BLaER1 treated with 17β-estradiol and CSF1 and Interleukin-3, amounts not matched to agents 10 nM and 100 nM (cell line): ENCODE data around the gene RAB10.
A peak's percentile ranks its signal among the peaks of the same experiment; 100 is the strongest.
"Not testable (repeated sequence)": the region's sequence is repeated elsewhere in the genome, so short reads cannot be mapped to it uniquely, and the experiment has no call there.

Experiments used
- H3K27ac ChIP-seq, 11 experiments: shearing (Covaris generic); formaldehyde crosslinking; 2 replicates each; pipeline ENCODE4 v1.8.1; 2022
- H3K27me3 ChIP-seq, 11 experiments: shearing (Covaris generic); formaldehyde crosslinking; 2 replicates each; pipeline ENCODE4 v1.8.1; 2022
- H3K36me3 ChIP-seq, 11 experiments: shearing (Covaris generic); formaldehyde crosslinking; 2 replicates each; pipeline ENCODE4 v1.8.1; 2022
- H3K4me1 ChIP-seq, 10 experiments: shearing (Covaris generic); formaldehyde crosslinking; 2 replicates each; pipeline ENCODE4 v1.8.1; 2022
- H3K4me2 ChIP-seq, 11 experiments: shearing (Covaris generic); formaldehyde crosslinking; 2 replicates each; pipeline ENCODE4 v1.8.1; 2022
- H3K4me3 ChIP-seq, 10 experiments: shearing (Covaris generic); formaldehyde crosslinking; 2 replicates each; pipeline ENCODE4 v1.8.1; 2022
- H3K9ac ChIP-seq, 11 experiments: shearing (Covaris generic); formaldehyde crosslinking; 2 replicates each; pipeline ENCODE4 v1.8.1; 2022
- H3K9me3 ChIP-seq, 11 experiments: shearing (Covaris generic); formaldehyde crosslinking; replicated peaks in 1 of 11; 2 replicates each; pipeline ENCODE4 v1.8.1; 2022
- H4K20me1 ChIP-seq, 11 experiments: shearing (Covaris generic); formaldehyde crosslinking; 2 replicates each; pipeline ENCODE4 v1.8.1; 2022
- Cebpa-rat ChIP-seq, 11 experiments: shearing (Covaris generic); IDR thresholded peaks; 2 replicates each; pipeline ENCODE4 v1.8.1; 2022

RAB10 gene

GRCh38 chr2:26072925-26073768 is 39.3 kb downstream of the RAB10 start:
- H3K9me3 ChIP-seq = peaks cover 0 to 10% (median 6%) of the 10 kb centered on the region in 11 experiments; a peak in 10 of 22 replicates
- H3K27me3 ChIP-seq = no peaks in the 10 kb centered on the region
- peaks cover 6 to 29% (median 14%) of the 10 kb centered on the region in 11 experiments; a peak in 20 of 22 replicates for H3K36me3 ChIP-seq
- H4K20me1 ChIP-seq = peaks cover 27 to 100% (median 89%) of the 10 kb centered on the region in 11 experiments; a peak in 20 of 22 replicates
- TF ChIP-seq Cebpa-rat (IDR thresholded peaks at IDR 0.05) = no peak
- peaks cover 19 to 85% (median 25%) of the 10 kb centered on the region in 10 experiments for H3K4me1 ChIP-seq
- H3K4me2 ChIP-seq = peak overlapping the region in 2 of 11 experiments; percentile 10 to 14; a peak in 4 of 22 replicates
- no peak overlapping the region for H3K9ac ChIP-seq
- H3K4me3 ChIP-seq = no peak overlapping the region
- H3K27ac ChIP-seq = no peak overlapping the region

- H3K9me3 ChIP-seq = peaks cover 0 to 17% (median 13%) of the 10 kb centered on the region in 11 experiments; a peak in 18 of 22 replicates
- H3K9ac ChIP-seq = no peak overlapping the region
- H3K4me3 ChIP-seq = no peak overlapping the region
- no peak overlapping the region for H3K27ac ChIP-seq
- TF ChIP-seq Cebpa-rat (IDR thresholded peaks at IDR 0.05) = no peak
- H4K20me1 ChIP-seq = peaks cover 27 to 100% (median 88%) of the 10 kb centered on the region in 11 experiments; a peak in 20 of 22 replicates
- H3K36me3 ChIP-seq = peaks cover 12 to 36% (median 21%) of the 10 kb centered on the region in 11 experiments; a peak in 21 of 22 replicates
- H3K4me2 ChIP-seq = no peak overlapping the region; a peak in 1 of 22 replicates
- H3K4me1 ChIP-seq = peaks cover 12 to 85% (median 18%) of the 10 kb centered on the region in 10 experiments
- no peaks in the 10 kb centered on the region for H3K27me3 ChIP-seq
Measured at GRCh38 chr2:26073830-26074229, 39.9 kb downstream of the RAB10 start.

GRCh38 chr2:26074676-26075075 is 40.8 kb downstream of the RAB10 start:
- no peak overlapping the region for H3K4me3 ChIP-seq
- no peaks in the 10 kb centered on the region for H3K27me3 ChIP-seq
- H3K9me3 ChIP-seq = peaks cover 4 to 25% (median 22%) of the 10 kb centered on the region in 11 experiments; a peak in 20 of 22 replicates
- H3K4me2 ChIP-seq = peak overlapping the region in 1 of 11 experiments; percentile 18; a peak in 2 of 22 replicates
- TF ChIP-seq Cebpa-rat (IDR thresholded peaks at IDR 0.05) = no peak
- peaks cover 18 to 45% (median 29%) of the 10 kb centered on the region in 11 experiments; a peak in 21 of 22 replicates for H3K36me3 ChIP-seq
- H3K9ac ChIP-seq = no peak overlapping the region
- peaks cover 5 to 85% (median 9%) of the 10 kb centered on the region in 10 experiments for H3K4me1 ChIP-seq
- H3K27ac ChIP-seq = no peak overlapping the region
- peaks cover 27 to 100% (median 88%) of the 10 kb centered on the region in 11 experiments; a peak in 20 of 22 replicates for H4K20me1 ChIP-seq

- H3K4me2 ChIP-seq = no peak overlapping the region
- peaks cover 23 to 50% (median 34%) of the 10 kb centered on the region in 11 experiments; a peak in 21 of 22 replicates for H3K36me3 ChIP-seq
- no peak overlapping the region for H3K4me3 ChIP-seq
- peaks cover 0 to 83% (median 4%) of the 10 kb centered on the region in 10 experiments; a peak in 17 of 20 replicates for H3K4me1 ChIP-seq
- H3K27ac ChIP-seq = no peak overlapping the region
- no peaks in the 10 kb centered on the region for H3K27me3 ChIP-seq
- no peak for TF ChIP-seq Cebpa-rat (IDR thresholded peaks at IDR 0.05)
- no peak overlapping the region for H3K9ac ChIP-seq
- H3K9me3 ChIP-seq = peaks cover 9 to 30% (median 27%) of the 10 kb centered on the region in 11 experiments; a peak in 20 of 22 replicates
- peaks cover 27 to 100% (median 84%) of the 10 kb centered on the region in 11 experiments; a peak in 20 of 22 replicates for H4K20me1 ChIP-seq
Measured at GRCh38 chr2:26075173-26075572, 41.3 kb downstream of the RAB10 start.

GRCh38 chr2:26076001-26076587 is 42.2 kb downstream of the RAB10 start:
- Histone ChIP-seq H3K27me3 (no peaks in the 10 kb centered on the region), H3K4me3 (no peak overlapping the region), H3K27ac (no peak overlapping the region), H3K4me2 (no peak overlapping the region), H4K20me1 (peaks cover 27 to 100% (median 75%) of the 10 kb centered on the region in 11 experiments; a peak in 20 of 22 replicates), H3K9ac (no peak overlapping the region), H3K4me1 (peaks cover 0 to 74% (median 0%) of the 10 kb centered on the region in 10 experiments; a peak in 7 of 20 replicates), H3K9me3 (peaks cover 18 to 39% (median 36%) of the 10 kb centered on the region in 11 experiments), H3K36me3 (peaks cover 33 to 55% (median 42%) of the 10 kb centered on the region in 11 experiments)
- TF ChIP-seq Cebpa-rat (IDR thresholded peaks at IDR 0.05) = no peak

GRCh38 chr2:26077291-26077690 is 43.4 kb downstream of the RAB10 start:
- no peak overlapping the region for H3K9ac ChIP-seq
- H3K27me3 ChIP-seq = no peaks in the 10 kb centered on the region
- peaks cover 0 to 62% (median 0%) of the 10 kb centered on the region in 10 experiments; a peak in 5 of 20 replicates for H3K4me1 ChIP-seq
- H3K27ac ChIP-seq = no peak overlapping the region
- H3K4me2 ChIP-seq = no peak overlapping the region
- H3K36me3 ChIP-seq = peaks cover 34 to 61% (median 51%) of the 10 kb centered on the region in 11 experiments
- H4K20me1 ChIP-seq = peaks cover 27 to 100% (median 63%) of the 10 kb centered on the region in 11 experiments; a peak in 20 of 22 replicates
- H3K4me3 ChIP-seq = no peak overlapping the region
- H3K9me3 ChIP-seq = peaks cover 26 to 51% (median 48%) of the 10 kb centered on the region in 11 experiments
- TF ChIP-seq Cebpa-rat (IDR thresholded peaks at IDR 0.05) = no peak

- Histone ChIP-seq H3K4me2 (no peak overlapping the region), H3K4me1 (peaks cover 0 to 51% (median 0%) of the 10 kb centered on the region in 10 experiments; a peak in 4 of 20 replicates), H3K9ac (no peak overlapping the region), H4K20me1 (peaks cover 19 to 100% (median 53%) of the 10 kb centered on the region in 11 experiments; a peak in 16 of 22 replicates), H3K9me3 (peaks cover 26 to 67% (median 62%) of the 10 kb centered on the region in 11 experiments), H3K27ac (no peak overlapping the region), H3K36me3 (peaks cover 39 to 75% (median 66%) of the 10 kb centered on the region in 11 experiments), H3K27me3 (no peaks in the 10 kb centered on the region), H3K4me3 (no peak overlapping the region)
- TF ChIP-seq Cebpa-rat (IDR thresholded peaks at IDR 0.05) = no peak
Measured at GRCh38 chr2:26078939-26079338, 45.1 kb downstream of the RAB10 start.

- Histone ChIP-seq H3K27me3 (no peaks in the 10 kb centered on the region), H3K9me3 (peaks cover 26 to 80% (median 69%) of the 10 kb centered on the region in 11 experiments), H4K20me1 (peaks cover 10 to 100% (median 51%) of the 10 kb centered on the region in 11 experiments; a peak in 19 of 22 replicates), H3K4me2 (no peak overlapping the region), H3K4me1 (peaks cover 0 to 51% (median 5%) of the 10 kb centered on the region in 10 experiments; a peak in 8 of 20 replicates), H3K27ac (no peak overlapping the region), H3K36me3 (peaks cover 45 to 89% (median 72%) of the 10 kb centered on the region in 11 experiments), H3K9ac (no peak overlapping the region), H3K4me3 (peak overlapping the region in 1 of 10 experiments; percentile 3; a peak in 2 of 20 replicates)
- TF ChIP-seq Cebpa-rat (IDR thresholded peaks at IDR 0.05) = no peak
Measured at GRCh38 chr2:26080356-26080755, 46.5 kb downstream of the RAB10 start.

GRCh38 chr2:26080925-26081324 is 47.0 kb downstream of the RAB10 start:
- H3K4me2 ChIP-seq = not testable (repeated sequence)

More at GRCh38 chr2:26080925-26081324, 47.0 kb downstream of the RAB10 start:
- peaks cover 47 to 89% (median 74%) of the 10 kb centered on the region in 11 experiments for H3K36me3 ChIP-seq
- not testable (repeated sequence) for H3K27me3 ChIP-seq, H3K27ac ChIP-seq, H3K9ac ChIP-seq
- H3K9me3 ChIP-seq = peaks cover 26 to 80% (median 69%) of the 10 kb centered on the region in 11 experiments
- peaks cover 6 to 100% (median 51%) of the 10 kb centered on the region in 11 experiments; a peak in 19 of 22 replicates for H4K20me1 ChIP-seq
- H3K4me1 ChIP-seq = peaks cover 1 to 50% (median 11%) of the 10 kb centered on the region in 10 experiments; a peak in 17 of 20 replicates
- peak overlapping the region in 1 of 10 experiments; percentile 3; a peak in 3 of 20 replicates for H3K4me3 ChIP-seq
